Measurements from ENCODE around the gene IL37.

Gene IL37

GRCh38 chr2:112959109-112959812 lies 48.3 kb downstream of the IL37 start:
- no peaks in the 10 kb centered on the region for H3K36me3 ChIP-seq
- H3K4me3 ChIP-seq (ENCODE audit: low read depth, low read length): no peak overlapping the region
- no peaks in the 10 kb centered on the region for H3K9me3 ChIP-seq
- H3K4me1 ChIP-seq: no peaks in the 10 kb centered on the region
- H3K27me3 ChIP-seq: no peaks in the 10 kb centered on the region
- DNase-seq: no peak
- no peak for TF ChIP-seq CTCF (IDR thresholded peaks at IDR 0.05; ENCODE audit: low read depth, low read length)

GRCh38 chr2:112960230-112960825 lies 49.4 kb downstream of the IL37 start:
- 0 out of 2 replicates have a peak, but pooled peaks have one; percentile 5 for TF ChIP-seq CTCF (IDR thresholded peaks at IDR 0.05; ENCODE audit: low read depth, low read length)
- no peaks in the 10 kb centered on the region for H3K36me3 ChIP-seq
- H3K4me3 ChIP-seq (ENCODE audit: low read depth, low read length): no peak overlapping the region
- DNase-seq: no peak
- H3K4me1 ChIP-seq: no peaks in the 10 kb centered on the region
- no peaks in the 10 kb centered on the region for H3K27me3 ChIP-seq
- no peaks in the 10 kb centered on the region for H3K9me3 ChIP-seq

- DNase-seq: no peak
- no peak for TF ChIP-seq CTCF (IDR thresholded peaks at IDR 0.05; ENCODE audit: low read depth, low read length)
- H3K4me3 ChIP-seq (ENCODE audit: low read depth, low read length): no peak overlapping the region
- no peaks in the 10 kb centered on the region for H3K36me3 ChIP-seq
- H3K4me1 ChIP-seq: no peaks in the 10 kb centered on the region
- no peaks in the 10 kb centered on the region for H3K27me3 ChIP-seq
- H3K9me3 ChIP-seq: no peaks in the 10 kb centered on the region
These were observed 51.6 kb downstream of the IL37 start for GRCh38 chr2:112962308-112963175.

- no peak for DNase-seq
- Histone ChIP-seq H3K36me3 (no peaks in the 10 kb centered on the region), H3K4me1 (no peaks in the 10 kb centered on the region), H3K9me3 (no peaks in the 10 kb centered on the region), H3K4me3 (ENCODE audit: low read depth, low read length) (no peak overlapping the region), H3K27me3 (no peaks in the 10 kb centered on the region)
- TF ChIP-seq CTCF (IDR thresholded peaks at IDR 0.05; ENCODE audit: low read depth, low read length): no peak
These were observed 56.1 kb downstream of the IL37 start for GRCh38 chr2:112967023-112967422.
